ENCODE results near the gene DYDC1.
A peak's percentile ranks its signal among the peaks of the same experiment; 100 is the strongest.
"Not testable (repeated sequence)": the region's sequence is repeated elsewhere in the genome, so short reads cannot be mapped to it uniquely, and the experiment has no call there.

DYDC1 gene

DNA sequence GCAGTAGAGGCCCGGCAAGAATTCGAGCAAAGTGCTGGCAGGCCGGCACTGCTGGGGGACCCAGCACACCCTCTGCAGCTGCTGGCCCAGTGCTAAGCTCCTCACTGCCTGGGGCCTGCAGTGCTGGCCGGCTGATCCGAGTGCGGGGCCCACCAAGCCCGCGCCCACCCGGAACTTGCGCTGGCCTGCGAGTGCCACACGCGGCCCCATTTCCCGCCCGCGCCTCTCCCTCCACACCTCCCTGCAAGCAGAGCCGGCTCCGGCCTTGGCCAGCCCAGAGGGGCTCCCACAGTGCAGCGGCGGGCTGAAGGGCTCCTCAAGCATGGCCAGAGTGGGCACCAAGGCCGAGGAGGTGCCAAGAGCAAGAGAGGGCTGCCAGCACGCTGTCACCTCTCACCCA lies 3.1 kb upstream of the DYDC1 start:
- no peak overlapping the region for H2AK5ac ChIP-seq (ENCODE audit: low read length, severe bottlenecking)
- H3K14ac ChIP-seq (ENCODE audit: low read length in 2 of 2): no peak overlapping the region
- no peaks in the 10 kb centered on the region for H3K36me3 ChIP-seq (ENCODE audit: control insufficient read depth in 1 of 2, insufficient read depth in 2 of 2, low read depth in 1 of 2, low read length in 2 of 2)
- H2BK120ac ChIP-seq (ENCODE audit: low read depth, low read length): no peak overlapping the region
- H2AFZ ChIP-seq (ENCODE audit: low read depth, low read length): no peak overlapping the region
- no peak overlapping the region for H2BK12ac ChIP-seq (ENCODE audit: low read length in 2 of 2)
- H3K27ac ChIP-seq (ENCODE audit: low read length, poor library complexity, severe bottlenecking): no peak overlapping the region
- H3K9me3 ChIP-seq (ENCODE audit: control insufficient read depth, low read length): peaks cover 2% of the 10 kb centered on the region
- H3K4me1 ChIP-seq (ENCODE audit: control insufficient read depth, insufficient read depth, low read depth, low read length): peaks cover 11% of the 10 kb centered on the region
- H3K18ac ChIP-seq (ENCODE audit: low read depth in 1 of 2, low read length in 2 of 2): no peak overlapping the region
- peaks cover 32 to 39% of the 10 kb centered on the region in 2 experiments for H3K27me3 ChIP-seq (ENCODE audit: control insufficient read depth in 1 of 2, insufficient read depth in 1 of 2, low read length in 2 of 2)
- H3K9ac ChIP-seq (ENCODE audit: low read length): no peak overlapping the region
- no peak overlapping the region for H2BK5ac ChIP-seq (ENCODE audit: low read depth, low read length, poor library complexity, severe bottlenecking)
- no peak overlapping the region for H3K23ac ChIP-seq (ENCODE audit: low read length in 2 of 2)
- no peak overlapping the region for H3K4ac ChIP-seq (ENCODE audit: low read depth in 1 of 2, low read length in 2 of 2)
- H3K79me1 ChIP-seq (replicated peaks; ENCODE audit: low read length, poor library complexity, severe bottlenecking): no peaks in the 10 kb centered on the region
- H2BK15ac ChIP-seq (ENCODE audit: low read depth, poor library complexity, severe bottlenecking): no peak overlapping the region
- no peak overlapping the region for H3K4me2 ChIP-seq (ENCODE audit: low read length, poor library complexity, severe bottlenecking)
- WGBS: 96% methylated on average over 20 of the region's 22 CpGs
- no peak for DNase-seq
- no peak overlapping the region for H4K8ac ChIP-seq (ENCODE audit: low read length)
- no peak overlapping the region for H3K4me3 ChIP-seq (ENCODE audit: insufficient read depth in 1 of 2, low read depth in 1 of 2, low read length in 2 of 2)
- no peak overlapping the region for H4K91ac ChIP-seq (ENCODE audit: low read length)

- not testable (repeated sequence) for H3K36me3 ChIP-seq (ENCODE audit: control insufficient read depth in 1 of 2, insufficient read depth in 2 of 2, low read depth in 1 of 2, low read length in 2 of 2); H2AK5ac ChIP-seq (ENCODE audit: low read length, severe bottlenecking)
- WGBS: no CpG with 5 or more reads among the region's 2 CpGs
Observed at GRCh38 chr10:80358925-80359324, 2.4 kb upstream of the DYDC1 start.

GRCh38 chr10:80357851-80358125 lies 1.2 kb upstream of the DYDC1 start:
- H3K4me2 ChIP-seq (ENCODE audit: low read length, poor library complexity, severe bottlenecking): no peak overlapping the region
- 99% methylated on average over 5 of the region's 5 CpGs for WGBS
- H4K8ac ChIP-seq (ENCODE audit: low read length): no peak overlapping the region
- H3K23ac ChIP-seq (ENCODE audit: low read length in 2 of 2): no peak overlapping the region
- no peak overlapping the region for H2AFZ ChIP-seq (ENCODE audit: low read depth, low read length)
- no peak overlapping the region for H2BK12ac ChIP-seq (ENCODE audit: low read length in 2 of 2)
- H2AK5ac ChIP-seq (ENCODE audit: low read length, severe bottlenecking): no peak overlapping the region
- H3K27ac ChIP-seq (ENCODE audit: low read length, poor library complexity, severe bottlenecking): no peak overlapping the region
- no peak overlapping the region for H2BK15ac ChIP-seq (ENCODE audit: low read depth, poor library complexity, severe bottlenecking)
- H2BK5ac ChIP-seq (ENCODE audit: low read depth, low read length, poor library complexity, severe bottlenecking): no peak overlapping the region
- H3K79me1 ChIP-seq (replicated peaks; ENCODE audit: low read length, poor library complexity, severe bottlenecking): no peaks in the 10 kb centered on the region
- no peaks in the 10 kb centered on the region for H3K9me3 ChIP-seq (ENCODE audit: control insufficient read depth, low read length)
- H3K14ac ChIP-seq (ENCODE audit: low read length in 2 of 2): no peak overlapping the region
- no peak overlapping the region for H2BK120ac ChIP-seq (ENCODE audit: low read depth, low read length)
- no peak overlapping the region for H4K91ac ChIP-seq (ENCODE audit: low read length)
- H3K36me3 ChIP-seq (ENCODE audit: control insufficient read depth in 1 of 2, insufficient read depth in 2 of 2, low read depth in 1 of 2, low read length in 2 of 2): no peaks in the 10 kb centered on the region
- H3K4me1 ChIP-seq (ENCODE audit: control insufficient read depth, insufficient read depth, low read depth, low read length): peaks cover 11% of the 10 kb centered on the region
- no peak overlapping the region for H3K4me3 ChIP-seq (ENCODE audit: insufficient read depth in 1 of 2, low read depth in 1 of 2, low read length in 2 of 2)
- H3K9ac ChIP-seq (ENCODE audit: low read length): no peak overlapping the region
- H3K27me3 ChIP-seq (ENCODE audit: control insufficient read depth in 1 of 2, insufficient read depth in 1 of 2, low read length in 2 of 2): peaks cover 35 to 40% of the 10 kb centered on the region in 2 experiments
- H3K4ac ChIP-seq (ENCODE audit: low read depth in 1 of 2, low read length in 2 of 2): no peak overlapping the region
- no peak overlapping the region for H3K18ac ChIP-seq (ENCODE audit: low read depth in 1 of 2, low read length in 2 of 2)
- DNase-seq: no peak

More at GRCh38 chr10:80358925-80359324, 2.4 kb upstream of the DYDC1 start:
- not testable (repeated sequence) for H3K4ac ChIP-seq (ENCODE audit: low read depth in 1 of 2, low read length in 2 of 2); H3K18ac ChIP-seq (ENCODE audit: low read depth in 1 of 2, low read length in 2 of 2); H2BK120ac ChIP-seq (ENCODE audit: low read depth, low read length); H3K27ac ChIP-seq (ENCODE audit: low read length, poor library complexity, severe bottlenecking); H3K4me2 ChIP-seq (ENCODE audit: low read length, poor library complexity, severe bottlenecking); H3K23ac ChIP-seq (ENCODE audit: low read length in 2 of 2); H3K9ac ChIP-seq (ENCODE audit: low read length); H3K14ac ChIP-seq (ENCODE audit: low read length in 2 of 2); H4K8ac ChIP-seq (ENCODE audit: low read length); H3K79me1 ChIP-seq (replicated peaks; ENCODE audit: low read length, poor library complexity, severe bottlenecking); H2BK12ac ChIP-seq (ENCODE audit: low read length in 2 of 2); H4K91ac ChIP-seq (ENCODE audit: low read length); H3K4me3 ChIP-seq (ENCODE audit: insufficient read depth in 1 of 2, low read depth in 1 of 2, low read length in 2 of 2); H2BK5ac ChIP-seq (ENCODE audit: low read depth, low read length, poor library complexity, severe bottlenecking); H2BK15ac ChIP-seq (ENCODE audit: low read depth, poor library complexity, severe bottlenecking); H3K9me3 ChIP-seq (ENCODE audit: control insufficient read depth, low read length); H2AFZ ChIP-seq (ENCODE audit: low read depth, low read length); DNase-seq
- H3K27me3 ChIP-seq (ENCODE audit: control insufficient read depth in 1 of 2, insufficient read depth in 1 of 2, low read length in 2 of 2): peaks cover 35 to 42% of the 10 kb centered on the region in 2 experiments
- peaks cover 11% of the 10 kb centered on the region for H3K4me1 ChIP-seq (ENCODE audit: control insufficient read depth, insufficient read depth, low read depth, low read length)

DNA sequence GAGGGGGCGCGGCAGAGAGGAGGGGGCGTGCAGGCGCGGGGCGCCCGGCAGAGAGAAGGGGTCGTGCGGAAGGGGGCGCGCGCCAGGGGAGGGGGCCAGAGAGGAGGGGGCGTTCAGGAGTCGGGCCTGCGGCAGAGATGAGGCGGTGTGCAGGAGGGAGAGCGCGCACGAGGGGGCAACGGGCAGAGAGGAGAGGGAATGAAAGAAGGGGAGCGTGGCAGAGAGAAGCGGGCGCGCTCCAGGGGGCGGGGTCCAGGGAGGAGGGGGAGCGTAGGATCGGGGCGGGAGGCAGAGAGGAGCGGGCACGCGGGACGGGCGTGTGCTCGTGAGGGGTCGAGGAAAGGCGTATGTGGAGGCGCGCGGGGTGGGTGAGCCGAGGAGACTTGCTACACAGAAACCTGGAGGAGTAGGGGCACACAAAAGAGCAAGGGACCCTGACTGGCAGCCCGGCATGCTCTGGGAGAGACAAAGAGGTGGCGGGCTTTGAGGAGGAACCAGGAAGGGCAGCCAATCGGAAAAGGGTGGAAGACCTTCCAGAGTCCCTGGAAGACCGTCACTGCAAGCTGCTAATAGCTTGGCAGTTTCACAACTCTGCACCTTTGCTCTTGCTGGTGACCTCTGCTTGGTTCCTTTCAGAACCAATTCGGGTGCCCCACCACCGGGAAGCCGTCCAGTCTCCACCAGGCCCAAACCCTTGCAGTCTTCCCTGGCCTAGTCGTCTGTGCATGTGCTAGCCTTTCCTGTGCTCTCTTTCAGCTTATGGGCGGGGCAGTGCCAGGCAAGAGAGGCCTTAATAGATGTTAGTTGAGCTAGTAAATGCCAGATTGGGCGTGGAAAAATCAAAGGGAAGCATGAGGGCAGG lies 665 bp upstream of the DYDC1 start:
- Histone ChIP-seq H2AFZ (ENCODE audit: low read depth, low read length) (peak overlapping the region; percentile 91), H3K79me1 (replicated peaks; ENCODE audit: low read length, poor library complexity, severe bottlenecking) (no peaks in the 10 kb centered on the region), H2BK5ac (ENCODE audit: low read depth, low read length, poor library complexity, severe bottlenecking) (no peak overlapping the region), H3K4me3 (ENCODE audit: insufficient read depth in 1 of 2, low read depth in 1 of 2, low read length in 2 of 2) (peak overlapping the region in 1 of 2 experiments; percentile 45), H2BK15ac (ENCODE audit: low read depth, poor library complexity, severe bottlenecking) (no peak overlapping the region), H3K27ac (ENCODE audit: low read length, poor library complexity, severe bottlenecking) (no peak overlapping the region), H4K91ac (ENCODE audit: low read length) (no peak overlapping the region), H2BK12ac (ENCODE audit: low read length in 2 of 2) (no peak overlapping the region), H3K9me3 (ENCODE audit: control insufficient read depth, low read length) (no peaks in the 10 kb centered on the region), H3K4me1 (ENCODE audit: control insufficient read depth, insufficient read depth, low read depth, low read length) (peaks cover 11% of the 10 kb centered on the region), H3K4me2 (ENCODE audit: low read length, poor library complexity, severe bottlenecking) (peak overlapping the region; percentile 90), H3K36me3 (ENCODE audit: control insufficient read depth in 1 of 2, insufficient read depth in 2 of 2, low read depth in 1 of 2, low read length in 2 of 2) (no peaks in the 10 kb centered on the region), H4K8ac (ENCODE audit: low read length) (no peak overlapping the region), H3K18ac (ENCODE audit: low read depth in 1 of 2, low read length in 2 of 2) (no peak overlapping the region), H3K23ac (ENCODE audit: low read length in 2 of 2) (no peak overlapping the region), H3K27me3 (ENCODE audit: control insufficient read depth in 1 of 2, insufficient read depth in 1 of 2, low read length in 2 of 2) (peaks cover 38% of the 10 kb centered on the region in 2 experiments), H3K4ac (ENCODE audit: low read depth in 1 of 2, low read length in 2 of 2) (no peak overlapping the region), H3K9ac (ENCODE audit: low read length) (no peak overlapping the region), H3K14ac (ENCODE audit: low read length in 2 of 2) (no peak overlapping the region), H2AK5ac (ENCODE audit: low read length, severe bottlenecking) (no peak overlapping the region), H2BK120ac (ENCODE audit: low read depth, low read length) (no peak overlapping the region)
- 10% methylated on average over 49 of the region's 50 CpGs for WGBS
- DNase-seq: no peak

Data from mesenchymal stem cell (in vitro differentiated cells and primary cell).